ENCODE measurements around the gene CHIT1. TPM values are rescaled to one million over a fixed set of nuclear protein-coding genes. Genes with fewer than 3 reads are reported as not detected.

Gene CHIT1
- total and polyA plus RNA-seq, 7 experiments from 2014 or later: 0.76 to 2.2 (median 1.1) TPM; not detected in 2

GRCh38 chr1:203182387-203182953 lies 47.0 kb downstream of the CHIT1 start:
- peaks cover 0 to 6% (median 0%) of the 10 kb centered on the region in 7 donors for H3K4me1 Mint-ChIP-seq
- no peaks in the 10 kb centered on the region for H3K4me1 ChIP-seq (ENCODE audit: control insufficient read depth in 2 of 2, insufficient read depth in 2 of 2, low read length in 2 of 2)
- H3K27me3 Mint-ChIP-seq: peaks cover 0 to 14% (median 0%) of the 10 kb centered on the region in 5 donors
- ChIA-PET POLR2A (no interaction called here), CTCF (no interaction called here)
- H3K9me3 ChIP-seq (ENCODE audit: control insufficient read depth in 2 of 3, low read length in 3 of 3): no peaks in the 10 kb centered on the region
- no peaks in the 10 kb centered on the region for H3K27me3 ChIP-seq (ENCODE audit: control insufficient read depth in 2 of 2, insufficient read depth in 2 of 2, low read length in 2 of 2)
- H3K4me3 Mint-ChIP-seq: no peak overlapping the region
- H3K4me3 ChIP-seq (ENCODE audit: low read length): no peak overlapping the region
- DNase-seq (no peak), ATAC-seq (no peak)
- no peaks in the 10 kb centered on the region for H3K36me3 Mint-ChIP-seq
- no peaks in the 10 kb centered on the region for H3K9me3 Mint-ChIP-seq
- intact Hi-C loops (cut with micrococcal nuclease): no loop called here
- H3K27ac Mint-ChIP-seq: no peak overlapping the region
- H3K27ac ChIP-seq (ENCODE audit: low read depth, low read length): no peak overlapping the region
- H3K36me3 ChIP-seq (ENCODE audit: control insufficient read depth in 2 of 3, insufficient read depth in 3 of 3, low read length in 3 of 3): no peaks in the 10 kb centered on the region

GRCh38 chr1:203181586-203182386 lies 47.7 kb downstream of the CHIT1 start:
- Mint-ChIP-seq H3K27me3 (peaks cover 0 to 14% (median 0%) of the 10 kb centered on the region in 5 donors), H3K9me3 (no peaks in the 10 kb centered on the region), H3K27ac (no peak overlapping the region), H3K4me1 (peaks cover 0 to 6% (median 0%) of the 10 kb centered on the region in 7 donors), H3K4me3 (no peak overlapping the region), H3K36me3 (no peaks in the 10 kb centered on the region)
- ChIA-PET CTCF (interaction anchor here (0.9 kb wide), 1 partner anchor 70 kb away, joined by 3 read pairs; no protein-coding TSS in a partner anchor), POLR2A (no interaction called here)
- H3K36me3 ChIP-seq (ENCODE audit: control insufficient read depth in 2 of 3, insufficient read depth in 3 of 3, low read length in 3 of 3): no peaks in the 10 kb centered on the region
- no peaks in the 10 kb centered on the region for H3K4me1 ChIP-seq (ENCODE audit: control insufficient read depth in 2 of 2, insufficient read depth in 2 of 2, low read length in 2 of 2)
- H3K9me3 ChIP-seq (ENCODE audit: control insufficient read depth in 2 of 3, low read length in 3 of 3): no peaks in the 10 kb centered on the region
- intact Hi-C loops (cut with micrococcal nuclease): no loop called here
- H3K4me3 ChIP-seq (ENCODE audit: low read length): no peak overlapping the region
- ATAC-seq: no peak
- H3K27me3 ChIP-seq (ENCODE audit: control insufficient read depth in 2 of 2, insufficient read depth in 2 of 2, low read length in 2 of 2): no peaks in the 10 kb centered on the region
- no peak overlapping the region for H3K27ac ChIP-seq (ENCODE audit: low read depth, low read length)
- no peak for DNase-seq

- no peaks in the 10 kb centered on the region for H3K36me3 ChIP-seq (ENCODE audit: control insufficient read depth in 2 of 3, insufficient read depth in 3 of 3, low read length in 3 of 3)
- ChIA-PET CTCF (no interaction called here), POLR2A (no interaction called here)
- H3K27me3 ChIP-seq (ENCODE audit: control insufficient read depth in 2 of 2, insufficient read depth in 2 of 2, low read length in 2 of 2): no peaks in the 10 kb centered on the region
- ATAC-seq: no peak
- H3K9me3 ChIP-seq (ENCODE audit: control insufficient read depth in 2 of 3, low read length in 3 of 3): no peaks in the 10 kb centered on the region
- no peaks in the 10 kb centered on the region for H3K4me1 ChIP-seq (ENCODE audit: control insufficient read depth in 2 of 2, insufficient read depth in 2 of 2, low read length in 2 of 2)
- Mint-ChIP-seq H3K4me3 (no peak overlapping the region), H3K9me3 (no peaks in the 10 kb centered on the region), H3K36me3 (no peaks in the 10 kb centered on the region), H3K27ac (no peak overlapping the region), H3K4me1 (no peaks in the 10 kb centered on the region), H3K27me3 (peaks cover 0 to 6% (median 0%) of the 10 kb centered on the region in 5 donors)
- H3K4me3 ChIP-seq (ENCODE audit: low read length): no peak overlapping the region
- intact Hi-C loops (cut with micrococcal nuclease): no loop called here
- no peak overlapping the region for H3K27ac ChIP-seq (ENCODE audit: low read depth, low read length)
- no peak for DNase-seq
Observed at GRCh38 chr1:203180611-203181330, 48.7 kb downstream of the CHIT1 start.

- Mint-ChIP-seq H3K27me3 (no peaks in the 10 kb centered on the region), H3K4me1 (no peaks in the 10 kb centered on the region)
- H3K27me3 ChIP-seq (ENCODE audit: control insufficient read depth in 2 of 2, insufficient read depth in 2 of 2, low read length in 2 of 2): no peaks in the 10 kb centered on the region
Observed at GRCh38 chr1:203179667-203180005, 49.8 kb downstream of the CHIT1 start.

GRCh38 chr1:203178821-203179666 lies 50.4 kb downstream of the CHIT1 start:
- Histone ChIP-seq H3K27me3 (ENCODE audit: control insufficient read depth in 2 of 2, insufficient read depth in 2 of 2, low read length in 2 of 2) (no peaks in the 10 kb centered on the region), H3K4me3 (ENCODE audit: low read length) (no peak overlapping the region), H3K36me3 (ENCODE audit: control insufficient read depth in 2 of 3, insufficient read depth in 3 of 3, low read length in 3 of 3) (no peaks in the 10 kb centered on the region), H3K9me3 (ENCODE audit: control insufficient read depth in 2 of 3, low read length in 3 of 3) (no peaks in the 10 kb centered on the region), H3K4me1 (ENCODE audit: control insufficient read depth in 2 of 2, insufficient read depth in 2 of 2, low read length in 2 of 2) (no peaks in the 10 kb centered on the region), H3K27ac (ENCODE audit: low read depth, low read length) (no peak overlapping the region)
- Mint-ChIP-seq H3K27me3 (no peaks in the 10 kb centered on the region), H3K4me3 (no peak overlapping the region), H3K36me3 (no peaks in the 10 kb centered on the region), H3K4me1 (peaks cover 0 to 2% (median 0%) of the 10 kb centered on the region in 7 donors), H3K9me3 (no peaks in the 10 kb centered on the region), H3K27ac (no peak overlapping the region)
- DNase-seq (no peak), ATAC-seq (no peak)
- ChIA-PET POLR2A (no interaction called here), CTCF (interaction anchor here (0.8 kb wide), 1 partner anchor 45 kb away, joined by 4 read pairs; no protein-coding TSS in a partner anchor)
- intact Hi-C loops (cut with micrococcal nuclease): no loop called here

More at GRCh38 chr1:203179667-203180005, 49.8 kb downstream of the CHIT1 start:
- intact Hi-C loops (cut with micrococcal nuclease): no loop called here
- ATAC-seq (no peak), DNase-seq (no peak)
- Histone ChIP-seq H3K9me3 (ENCODE audit: control insufficient read depth in 2 of 3, low read length in 3 of 3) (no peaks in the 10 kb centered on the region), H3K4me3 (ENCODE audit: low read length) (no peak overlapping the region), H3K4me1 (ENCODE audit: control insufficient read depth in 2 of 2, insufficient read depth in 2 of 2, low read length in 2 of 2) (no peaks in the 10 kb centered on the region), H3K36me3 (ENCODE audit: control insufficient read depth in 2 of 3, insufficient read depth in 3 of 3, low read length in 3 of 3) (no peaks in the 10 kb centered on the region), H3K27ac (ENCODE audit: low read depth, low read length) (no peak overlapping the region)
- CTCF ChIA-PET: no interaction called here
- H3K4me3 Mint-ChIP-seq: no peak overlapping the region
- POLR2A ChIA-PET: no interaction called here
- no peaks in the 10 kb centered on the region for H3K36me3 Mint-ChIP-seq
- H3K27ac Mint-ChIP-seq: no peak overlapping the region
- no peaks in the 10 kb centered on the region for H3K9me3 Mint-ChIP-seq

- H3K9me3 ChIP-seq (ENCODE audit: control insufficient read depth in 2 of 3, low read length in 3 of 3): no peaks in the 10 kb centered on the region
- H3K36me3 ChIP-seq (ENCODE audit: control insufficient read depth in 2 of 3, insufficient read depth in 3 of 3, low read length in 3 of 3): no peaks in the 10 kb centered on the region
- no peak overlapping the region for H3K4me3 ChIP-seq (ENCODE audit: low read length)
- intact Hi-C loops (cut with micrococcal nuclease): no loop called here
- Mint-ChIP-seq H3K27me3 (no peaks in the 10 kb centered on the region), H3K4me1 (peaks cover 0 to 2% (median 0%) of the 10 kb centered on the region in 7 donors), H3K27ac (no peak overlapping the region), H3K9me3 (no peaks in the 10 kb centered on the region), H3K36me3 (no peaks in the 10 kb centered on the region), H3K4me3 (no peak overlapping the region)
- ChIA-PET CTCF (interaction anchor here (0.8 kb wide), 1 partner anchor 44 kb away, joined by 4 read pairs; no protein-coding TSS in a partner anchor), POLR2A (no interaction called here)
- no peak for DNase-seq
- ATAC-seq: no peak
- no peaks in the 10 kb centered on the region for H3K4me1 ChIP-seq (ENCODE audit: control insufficient read depth in 2 of 2, insufficient read depth in 2 of 2, low read length in 2 of 2)
- H3K27ac ChIP-seq (ENCODE audit: low read depth, low read length): no peak overlapping the region
- H3K27me3 ChIP-seq (ENCODE audit: control insufficient read depth in 2 of 2, insufficient read depth in 2 of 2, low read length in 2 of 2): no peaks in the 10 kb centered on the region
Observed at GRCh38 chr1:203178083-203178482, 51.4 kb downstream of the CHIT1 start.

Measured in naive thymus-derived CD4-positive, alpha-beta T cell (primary cell).